NCI-H1694 (cell line): ENCODE measurements around the gene MYL5.
"Not testable (repeated sequence)": the region's sequence is repeated elsewhere in the genome, so short reads cannot be mapped to it uniquely, and the experiment has no call there.

Source experiments
- DNase-seq: peaks from one replicate; lab custom pipeline; 2025; lab: John Stamatoyannopoulos, UW

The MYL5 gene

GRCh38 chr4:656436-657337 lies 17.7 kb upstream of the MYL5 start:
- DNase-seq, result no peak

- DNase-seq, result no peak
These were observed 17.0 kb upstream of the MYL5 start for GRCh38 chr4:657338-657833.

GRCh38 chr4:657834-658667 lies 16.3 kb upstream of the MYL5 start:
- no peak for DNase-seq

GRCh38 chr4:658681-659667 lies 15.4 kb upstream of the MYL5 start:
- no peak for DNase-seq

GRCh38 chr4:659851-660250 lies 14.5 kb upstream of the MYL5 start:
- no peak for DNase-seq

- no peak for DNase-seq
These were observed 13.9 kb upstream of the MYL5 start for GRCh38 chr4:660401-660800.

GRCh38 chr4:661231-661630 lies 13.1 kb upstream of the MYL5 start:
- no peak for DNase-seq

- no peak for DNase-seq
These were observed 12.2 kb upstream of the MYL5 start for GRCh38 chr4:661881-662761.

- no peak for DNase-seq
These were observed 11.3 kb upstream of the MYL5 start for GRCh38 chr4:663046-663437.

GRCh38 chr4:663438-664428 lies 10.6 kb upstream of the MYL5 start:
- DNase-seq, result peak; percentile 25

GRCh38 chr4:664713-665231 lies 9.6 kb upstream of the MYL5 start:
- DNase-seq, result no peak

GRCh38 chr4:665381-665750 lies 9.0 kb upstream of the MYL5 start:
- DNase-seq, result no peak

GRCh38 chr4:665751-666435 lies 8.4 kb upstream of the MYL5 start:
- DNase-seq, result no peak

- no peak for DNase-seq
These were observed 7.9 kb upstream of the MYL5 start for GRCh38 chr4:666436-666810.

GRCh38 chr4:666822-667544 lies 7.4 kb upstream of the MYL5 start:
- no peak for DNase-seq

- no peak for DNase-seq
These were observed 6.8 kb upstream of the MYL5 start for GRCh38 chr4:667545-667925.

GRCh38 chr4:668219-668618 lies 6.1 kb upstream of the MYL5 start:
- DNase-seq, result not testable (repeated sequence)
